Mesendoderm (in vitro differentiated cells): ENCODE results near the gene C8A.

Experiments
- DNase-seq: peaks from one replicate; pipeline ENCODE4 v3.0.0; 2013
- H2AK5ac ChIP-seq: 2 replicates; pipeline ENCODE4 v1.6.1; 2013; ENCODE audit warnings: low read length, inconsistent platforms
- H2BK120ac ChIP-seq: 2 replicates; pipeline ENCODE4 v1.6.1; 2013; ENCODE audit warnings: low read depth, mild to moderate bottlenecking, low read length, moderate library complexity, mixed read lengths
- H2BK15ac ChIP-seq: replicated peaks from 2 replicates; pipeline ENCODE4 v1.6.1; 2013; ENCODE audit warnings: low read depth, mild to moderate bottlenecking, moderate library complexity
- H2BK5ac ChIP-seq: 2 replicates; pipeline ENCODE4 v1.6.1; 2013; ENCODE audit warnings: low read length, inconsistent platforms
- H3K18ac ChIP-seq: 2 replicates; pipeline ENCODE4 v1.6.1; 2013; ENCODE audit warnings: mild to moderate bottlenecking, low read length, mixed read lengths
- H3K23ac ChIP-seq: one replicate; pipeline ENCODE4 v1.6.1; 2013; ENCODE audit warnings: low read length
- H3K27ac ChIP-seq: 2 replicates; pipeline ENCODE4 v1.5.1; 2013; ENCODE audit warnings: low read depth, mild to moderate bottlenecking, inconsistent platforms, low read length, moderate library complexity
- H3K27me3 ChIP-seq: 2 replicates; pipeline ENCODE4 v1.6.1; 2013; ENCODE audit warnings: low read length, control low read depth, mild to moderate bottlenecking, inconsistent platforms; ENCODE audit not compliant: insufficient read depth, poor library complexity
- H3K36me3 ChIP-seq: 2 replicates; pipeline ENCODE4 v1.6.1; 2013; ENCODE audit warnings: low read length, inconsistent platforms; ENCODE audit not compliant: control insufficient read depth, insufficient read depth
- H3K4ac ChIP-seq: one replicate; pipeline ENCODE4 v1.6.1; 2013; ENCODE audit warnings: low read depth, mild to moderate bottlenecking, low read length, moderate library complexity
- H3K4me1 ChIP-seq: 2 replicates; pipeline ENCODE4 v1.6.1; 2013; ENCODE audit warnings: low read depth, low read length, inconsistent platforms; ENCODE audit not compliant: control insufficient read depth
- H3K4me2 ChIP-seq: 2 replicates; pipeline ENCODE4 v1.6.1; 2013; ENCODE audit warnings: low read length
- H3K4me3 ChIP-seq: 2 replicates; pipeline ENCODE4 v1.5.1; 2013; ENCODE audit warnings: mild to moderate bottlenecking, low read length
- H3K56ac ChIP-seq: one replicate; pipeline ENCODE4 v1.6.1; 2013; ENCODE audit warnings: low read length
- H3K79me1 ChIP-seq: 2 replicates; pipeline ENCODE4 v1.6.1; 2013; ENCODE audit warnings: low read length, inconsistent platforms
- H3K79me2 ChIP-seq: 2 replicates; pipeline ENCODE4 v1.6.1; 2013; ENCODE audit warnings: mild to moderate bottlenecking, low read length; ENCODE audit not compliant: control insufficient read depth, insufficient read depth
- H3K9ac ChIP-seq: 2 replicates; pipeline ENCODE4 v1.6.1; 2013; ENCODE audit warnings: low read length, inconsistent platforms
- H4K5ac ChIP-seq: one replicate; pipeline ENCODE4 v1.6.1; 2013; ENCODE audit warnings: low read length
- H4K8ac ChIP-seq: one replicate; pipeline ENCODE4 v1.6.1; 2013; ENCODE audit warnings: low read depth, mild to moderate bottlenecking, control low read depth, low read length, moderate library complexity
- WGBS: extraction: QIAGEN DNeasy Blood & Tissue Kit; methylation state at CpG from one replicate; pipeline ENCODE4 v1.1.7; 2013; ENCODE audit warnings: low lambda C conversion rate, missing lambda C conversion rate; ENCODE audit not compliant: insufficient coverage; ENCODE audit errors: extremely low coverage; 5-methylcytosine and 5-hydroxymethylcytosine counted together

C8A gene

DNA sequence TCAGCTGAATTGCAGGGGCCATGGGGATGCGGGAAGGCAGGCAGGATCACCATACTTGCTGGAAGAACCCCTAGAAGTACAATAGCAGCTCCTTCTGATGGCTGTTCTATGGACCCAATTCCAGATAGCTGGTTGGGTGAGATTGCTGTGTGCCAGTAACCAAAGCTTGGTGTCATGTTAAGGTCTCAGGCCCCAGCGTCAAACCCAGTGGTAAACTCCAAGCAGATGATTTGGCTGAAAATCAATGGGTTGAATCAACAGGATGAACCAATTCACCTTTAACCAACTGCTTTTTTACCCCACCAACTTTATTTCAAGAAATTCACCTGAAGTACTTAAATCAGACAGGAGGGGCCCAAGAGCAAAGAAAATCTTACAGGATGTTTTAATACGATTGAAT is 73.4 kb downstream of the C8A start:
- Histone ChIP-seq H3K79me1 (no peaks in the 10 kb centered on the region), H3K4me3 (no peak overlapping the region), H3K9ac (no peak overlapping the region), H3K56ac (no peak overlapping the region), H3K4me2 (no peak overlapping the region), H3K27ac (no peak overlapping the region), H3K18ac (no peak overlapping the region), H3K27me3 (no peaks in the 10 kb centered on the region), H2BK15ac (no peak overlapping the region), H4K8ac (no peak overlapping the region), H2BK5ac (no peak overlapping the region), H3K79me2 (no peaks in the 10 kb centered on the region), H4K5ac (no peak overlapping the region), H3K4me1 (peaks cover 3% of the 10 kb centered on the region), H3K23ac (no peak overlapping the region), H2AK5ac (no peak overlapping the region), H2BK120ac (no peak overlapping the region), H3K36me3 (no peaks in the 10 kb centered on the region), H3K4ac (no peak overlapping the region)
- no CpG with 5 or more reads among the region's 3 CpGs for WGBS
- DNase-seq: no peak

DNA sequence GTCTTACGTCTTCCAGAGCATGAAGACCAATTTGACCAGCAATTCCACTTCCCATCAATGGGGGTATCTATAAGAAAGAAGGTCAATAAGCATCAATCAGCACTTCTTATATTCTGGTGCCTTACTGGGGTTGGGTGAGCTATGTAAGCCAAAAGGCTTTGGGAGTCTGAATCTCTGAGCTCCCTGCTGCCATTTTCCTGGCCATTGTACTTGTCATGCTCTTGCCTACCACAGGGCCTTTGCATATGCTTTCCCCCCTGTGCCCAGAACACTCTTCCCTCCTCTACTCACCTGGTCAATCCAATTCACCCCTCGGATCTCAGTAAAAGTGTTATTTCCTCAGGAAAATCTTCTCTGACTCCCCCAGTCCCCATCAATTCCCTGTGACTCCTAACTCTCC is 74.9 kb downstream of the C8A start:
- no peaks in the 10 kb centered on the region for H3K79me1 ChIP-seq
- DNase-seq: no peak
- H3K4ac ChIP-seq: no peak overlapping the region
- no peak overlapping the region for H3K9ac ChIP-seq
- H3K18ac ChIP-seq: no peak overlapping the region
- no peak overlapping the region for H3K4me3 ChIP-seq
- WGBS: no CpG with 5 or more reads among the region's 2 CpGs
- no peak overlapping the region for H2BK15ac ChIP-seq
- no peak overlapping the region for H3K4me2 ChIP-seq
- H3K79me2 ChIP-seq: no peaks in the 10 kb centered on the region
- H2AK5ac ChIP-seq: no peak overlapping the region
- H3K56ac ChIP-seq: no peak overlapping the region
- no peak overlapping the region for H3K27ac ChIP-seq
- no peak overlapping the region for H3K23ac ChIP-seq
- no peaks in the 10 kb centered on the region for H3K27me3 ChIP-seq
- no peak overlapping the region for H2BK5ac ChIP-seq
- H4K5ac ChIP-seq: no peak overlapping the region
- H4K8ac ChIP-seq: no peak overlapping the region
- no peak overlapping the region for H2BK120ac ChIP-seq
- no peaks in the 10 kb centered on the region for H3K36me3 ChIP-seq
- peaks cover 2% of the 10 kb centered on the region for H3K4me1 ChIP-seq

GRCh38 chr1:56931211-56931610 is 76.6 kb downstream of the C8A start:
- no CpG with 5 or more reads among the region's 3 CpGs for WGBS
- no peaks in the 10 kb centered on the region for H3K27me3 ChIP-seq
- H2BK15ac ChIP-seq: no peak overlapping the region
- H3K36me3 ChIP-seq: no peaks in the 10 kb centered on the region
- H2BK120ac ChIP-seq: no peak overlapping the region
- no peak overlapping the region for H2AK5ac ChIP-seq
- H3K27ac ChIP-seq: no peak overlapping the region
- no peak overlapping the region for H3K4ac ChIP-seq
- no peak overlapping the region for H3K4me3 ChIP-seq
- H3K23ac ChIP-seq: no peak overlapping the region
- no peak overlapping the region for H3K56ac ChIP-seq
- no peak for DNase-seq
- H3K18ac ChIP-seq: no peak overlapping the region
- no peaks in the 10 kb centered on the region for H3K79me1 ChIP-seq
- H2BK5ac ChIP-seq: no peak overlapping the region
- H3K4me1 ChIP-seq: no peaks in the 10 kb centered on the region
- no peaks in the 10 kb centered on the region for H3K79me2 ChIP-seq
- no peak overlapping the region for H3K4me2 ChIP-seq
- no peak overlapping the region for H4K8ac ChIP-seq
- H3K9ac ChIP-seq: no peak overlapping the region
- H4K5ac ChIP-seq: no peak overlapping the region

GRCh38 chr1:56931686-56932085 is 77.1 kb downstream of the C8A start:
- no peaks in the 10 kb centered on the region for H3K79me1 ChIP-seq
- peak; percentile 65 for DNase-seq
- no peak overlapping the region for H3K27ac ChIP-seq
- H4K8ac ChIP-seq: no peak overlapping the region
- H2BK5ac ChIP-seq: no peak overlapping the region
- H3K79me2 ChIP-seq: no peaks in the 10 kb centered on the region
- no peak overlapping the region for H4K5ac ChIP-seq
- no CpG with 5 or more reads among the region's 3 CpGs for WGBS
- no peak overlapping the region for H3K4me2 ChIP-seq
- H3K4ac ChIP-seq: no peak overlapping the region
- H3K23ac ChIP-seq: no peak overlapping the region
- no peaks in the 10 kb centered on the region for H3K4me1 ChIP-seq
- H3K9ac ChIP-seq: no peak overlapping the region
- no peak overlapping the region for H3K18ac ChIP-seq
- H2BK15ac ChIP-seq: no peak overlapping the region
- H3K56ac ChIP-seq: no peak overlapping the region
- no peaks in the 10 kb centered on the region for H3K27me3 ChIP-seq
- no peak overlapping the region for H2BK120ac ChIP-seq
- no peak overlapping the region for H3K4me3 ChIP-seq
- H2AK5ac ChIP-seq: no peak overlapping the region
- H3K36me3 ChIP-seq: no peaks in the 10 kb centered on the region

- no peak overlapping the region for H2BK120ac ChIP-seq
- no peak overlapping the region for H4K8ac ChIP-seq
- H4K5ac ChIP-seq: no peak overlapping the region
- no peaks in the 10 kb centered on the region for H3K4me1 ChIP-seq
- H3K56ac ChIP-seq: no peak overlapping the region
- no peak overlapping the region for H3K27ac ChIP-seq
- H3K23ac ChIP-seq: no peak overlapping the region
- no peaks in the 10 kb centered on the region for H3K27me3 ChIP-seq
- no peak overlapping the region for H2BK5ac ChIP-seq
- H2BK15ac ChIP-seq: no peak overlapping the region
- WGBS: no CpG with 5 or more reads among the region's 2 CpGs
- H3K36me3 ChIP-seq: no peaks in the 10 kb centered on the region
- no peak overlapping the region for H3K18ac ChIP-seq
- H3K4me2 ChIP-seq: no peak overlapping the region
- H2AK5ac ChIP-seq: no peak overlapping the region
- no peak overlapping the region for H3K4ac ChIP-seq
- H3K79me1 ChIP-seq: no peaks in the 10 kb centered on the region
- no peaks in the 10 kb centered on the region for H3K79me2 ChIP-seq
- no peak overlapping the region for H3K9ac ChIP-seq
- DNase-seq: no peak
- no peak overlapping the region for H3K4me3 ChIP-seq
Observed at GRCh38 chr1:56933161-56933560, 78.6 kb downstream of the C8A start.

DNA sequence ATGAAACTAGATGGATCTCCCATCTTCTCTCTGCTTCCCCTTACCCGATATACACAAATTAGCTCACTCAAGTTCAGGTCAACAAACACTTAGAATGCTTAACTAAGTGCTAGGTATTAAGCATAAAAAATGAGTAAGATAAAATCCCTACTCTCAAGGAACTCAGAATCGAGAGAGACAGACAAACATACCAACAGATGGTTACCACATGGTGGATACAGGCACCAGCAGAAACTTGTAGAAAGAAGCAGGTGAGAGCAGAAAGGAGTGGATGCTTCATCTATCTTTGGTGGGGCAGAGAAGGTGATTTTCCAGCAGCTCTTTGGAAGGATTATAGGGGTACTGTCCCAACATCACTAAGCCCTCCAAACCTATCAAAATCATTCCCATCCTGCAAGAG is 79.0 kb downstream of the C8A start:
- no peak overlapping the region for H2AK5ac ChIP-seq
- no peak overlapping the region for H3K4me2 ChIP-seq
- H3K36me3 ChIP-seq: no peaks in the 10 kb centered on the region
- H2BK15ac ChIP-seq: no peak overlapping the region
- H3K56ac ChIP-seq: no peak overlapping the region
- H3K27me3 ChIP-seq: no peaks in the 10 kb centered on the region
- no peak overlapping the region for H3K9ac ChIP-seq
- H3K4ac ChIP-seq: no peak overlapping the region
- no peak overlapping the region for H3K18ac ChIP-seq
- H3K4me1 ChIP-seq: no peaks in the 10 kb centered on the region
- no peak overlapping the region for H3K4me3 ChIP-seq
- H3K79me1 ChIP-seq: no peaks in the 10 kb centered on the region
- no CpG with 5 or more reads among the region's 2 CpGs for WGBS
- no peak overlapping the region for H2BK5ac ChIP-seq
- no peak for DNase-seq
- no peak overlapping the region for H3K23ac ChIP-seq
- no peaks in the 10 kb centered on the region for H3K79me2 ChIP-seq
- H4K5ac ChIP-seq: no peak overlapping the region
- no peak overlapping the region for H2BK120ac ChIP-seq
- H3K27ac ChIP-seq: no peak overlapping the region
- H4K8ac ChIP-seq: no peak overlapping the region
